Measurements from ENCODE around the gene KAT6B. TPM values are rescaled to one million over a fixed set of nuclear protein-coding genes. Genes with fewer than 3 reads are reported as not detected.

KAT6B gene
- total RNA-seq, 1 donor from 2014 or later = 21.7 TPM

- H3K4me1 ChIP-seq (ENCODE audit: insufficient read depth, low read length) = no peaks in the 10 kb centered on the region
- no peaks in the 10 kb centered on the region for H3K9me3 Mint-ChIP-seq (ENCODE audit: unreplicated experiment)
- H3K9ac ChIP-seq (ENCODE audit: low read length) = no peak overlapping the region
- H2AFZ ChIP-seq (ENCODE audit: low read depth, low read length) = no peak overlapping the region
- H3K9me3 ChIP-seq (ENCODE audit: insufficient read depth, low read depth, low read length) = no peaks in the 10 kb centered on the region
- FAIRE-seq (no peak), DNase-seq (ENCODE audit: low read depth) (no peak)
- no peaks in the 10 kb centered on the region for H3K36me3 ChIP-seq (ENCODE audit: insufficient read depth, low read length)
- H3K4me3 Mint-ChIP-seq (ENCODE audit: unreplicated experiment) = no peak overlapping the region
- H4K20me1 ChIP-seq (ENCODE audit: insufficient read depth, low read length) = peaks cover 74% of the 10 kb centered on the region
- no peaks in the 10 kb centered on the region for H3K27me3 Mint-ChIP-seq (ENCODE audit: low read depth, unreplicated experiment)
- peaks cover 2% of the 10 kb centered on the region for H3K4me1 Mint-ChIP-seq (ENCODE audit: low read depth, unreplicated experiment)
- H3K4me2 ChIP-seq (ENCODE audit: low read length) = no peak overlapping the region
- no peak for TF ChIP-seq EZH2 (IDR thresholded peaks at IDR 0.05; ENCODE audit: insufficient read depth, low read length)
- TF ChIP-seq, protein P1, sequence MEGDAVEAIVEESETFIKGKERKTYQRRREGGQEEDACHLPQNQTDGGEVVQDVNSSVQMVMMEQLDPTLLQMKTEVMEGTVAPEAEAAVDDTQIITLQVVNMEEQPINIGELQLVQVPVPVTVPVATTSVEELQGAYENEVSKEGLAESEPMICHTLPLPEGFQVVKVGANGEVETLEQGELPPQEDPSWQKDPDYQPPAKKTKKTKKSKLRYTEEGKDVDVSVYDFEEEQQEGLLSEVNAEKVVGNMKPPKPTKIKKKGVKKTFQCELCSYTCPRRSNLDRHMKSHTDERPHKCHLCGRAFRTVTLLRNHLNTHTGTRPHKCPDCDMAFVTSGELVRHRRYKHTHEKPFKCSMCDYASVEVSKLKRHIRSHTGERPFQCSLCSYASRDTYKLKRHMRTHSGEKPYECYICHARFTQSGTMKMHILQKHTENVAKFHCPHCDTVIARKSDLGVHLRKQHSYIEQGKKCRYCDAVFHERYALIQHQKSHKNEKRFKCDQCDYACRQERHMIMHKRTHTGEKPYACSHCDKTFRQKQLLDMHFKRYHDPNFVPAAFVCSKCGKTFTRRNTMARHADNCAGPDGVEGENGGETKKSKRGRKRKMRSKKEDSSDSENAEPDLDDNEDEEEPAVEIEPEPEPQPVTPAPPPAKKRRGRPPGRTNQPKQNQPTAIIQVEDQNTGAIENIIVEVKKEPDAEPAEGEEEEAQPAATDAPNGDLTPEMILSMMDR (IDR thresholded peaks at IDR 0.05; ENCODE audit: insufficient read depth, low read depth, low read length) = no peak
- H3K79me2 ChIP-seq (ENCODE audit: insufficient read depth, low read length) = peaks cover 37% of the 10 kb centered on the region
- H3K4me3 ChIP-seq (ENCODE audit: insufficient read depth, low read depth, low read length) = no peak overlapping the region
- no peaks in the 10 kb centered on the region for H3K27me3 ChIP-seq (ENCODE audit: insufficient read depth, low read length)
- no peak overlapping the region for H3K27ac ChIP-seq (ENCODE audit: low read depth, low read length)
- H3K27ac Mint-ChIP-seq (ENCODE audit: unreplicated experiment) = no peak overlapping the region
- H3K36me3 Mint-ChIP-seq (ENCODE audit: low read depth, unreplicated experiment) = peaks cover 8% of the 10 kb centered on the region
Observed at GRCh38 chr10:74887614-74888284, 61.3 kb downstream of the KAT6B start.

DNA sequence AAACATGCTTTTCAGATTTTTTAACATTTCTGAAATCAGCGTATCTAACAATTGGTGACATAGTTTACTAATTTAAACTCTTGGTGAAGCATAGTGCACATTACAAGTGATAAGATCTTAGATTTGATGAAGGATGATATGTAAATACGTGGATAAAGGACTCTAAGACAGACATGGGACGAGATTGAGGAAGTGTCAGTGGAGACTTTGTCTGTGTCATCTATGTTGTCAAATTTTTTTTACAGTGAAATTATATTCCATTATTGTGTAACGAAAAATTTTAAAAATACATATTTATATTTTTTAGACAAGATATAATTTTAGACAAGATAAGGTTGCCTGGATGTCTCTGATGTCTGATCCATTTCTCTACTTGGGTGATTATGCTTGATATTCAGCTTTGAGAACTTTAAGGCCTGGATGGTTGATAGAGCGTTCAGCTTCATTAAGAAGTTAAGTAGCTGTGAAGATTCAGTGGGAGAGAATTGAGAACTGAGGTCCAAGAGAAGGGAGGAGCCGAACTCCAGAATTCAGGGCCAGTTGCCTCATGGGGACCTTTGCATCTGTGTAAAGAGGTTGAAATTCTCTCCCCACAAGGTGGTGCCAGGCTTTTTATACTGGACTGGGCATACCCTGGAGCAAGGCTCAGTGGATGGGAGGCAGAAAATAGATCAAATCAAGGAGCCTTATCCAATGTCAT lies 62.7 kb downstream of the KAT6B start:
- TF ChIP-seq EZH2 (IDR thresholded peaks at IDR 0.05; ENCODE audit: insufficient read depth, low read length) = no peak
- TF ChIP-seq, protein P1 (IDR thresholded peaks at IDR 0.05; ENCODE audit: insufficient read depth, low read depth, low read length) = no peak
- DNase-seq (ENCODE audit: low read depth) (no peak), FAIRE-seq (no peak)
- Histone ChIP-seq H3K4me3 (ENCODE audit: insufficient read depth, low read depth, low read length) (no peak overlapping the region), H3K9ac (ENCODE audit: low read length) (no peak overlapping the region), H3K27me3 (ENCODE audit: insufficient read depth, low read length) (no peaks in the 10 kb centered on the region), H3K9me3 (ENCODE audit: insufficient read depth, low read depth, low read length) (no peaks in the 10 kb centered on the region), H3K36me3 (ENCODE audit: insufficient read depth, low read length) (no peaks in the 10 kb centered on the region), H3K4me1 (ENCODE audit: insufficient read depth, low read length) (no peaks in the 10 kb centered on the region), H3K27ac (ENCODE audit: low read depth, low read length) (no peak overlapping the region), H3K79me2 (ENCODE audit: insufficient read depth, low read length) (peaks cover 32% of the 10 kb centered on the region), H2AFZ (ENCODE audit: low read depth, low read length) (no peak overlapping the region), H4K20me1 (ENCODE audit: insufficient read depth, low read length) (peaks cover 66% of the 10 kb centered on the region), H3K4me2 (ENCODE audit: low read length) (no peak overlapping the region)
- Mint-ChIP-seq H3K27me3 (ENCODE audit: low read depth, unreplicated experiment) (no peaks in the 10 kb centered on the region), H3K27ac (ENCODE audit: unreplicated experiment) (no peak overlapping the region), H3K9me3 (ENCODE audit: unreplicated experiment) (no peaks in the 10 kb centered on the region), H3K36me3 (ENCODE audit: low read depth, unreplicated experiment) (peaks cover 8% of the 10 kb centered on the region), H3K4me3 (ENCODE audit: unreplicated experiment) (no peak overlapping the region), H3K4me1 (ENCODE audit: low read depth, unreplicated experiment) (peaks cover 2% of the 10 kb centered on the region)

GRCh38 chr10:74889662-74889998 lies 63.2 kb downstream of the KAT6B start:
- Histone ChIP-seq H3K36me3 (ENCODE audit: insufficient read depth, low read length) (no peaks in the 10 kb centered on the region), H3K27ac (ENCODE audit: low read depth, low read length) (no peak overlapping the region), H4K20me1 (ENCODE audit: insufficient read depth, low read length) (peaks cover 60% of the 10 kb centered on the region), H3K9ac (ENCODE audit: low read length) (no peak overlapping the region), H3K4me2 (ENCODE audit: low read length) (no peak overlapping the region), H3K9me3 (ENCODE audit: insufficient read depth, low read depth, low read length) (no peaks in the 10 kb centered on the region), H3K4me1 (ENCODE audit: insufficient read depth, low read length) (no peaks in the 10 kb centered on the region), H3K4me3 (ENCODE audit: insufficient read depth, low read depth, low read length) (no peak overlapping the region), H3K27me3 (ENCODE audit: insufficient read depth, low read length) (no peaks in the 10 kb centered on the region), H3K79me2 (ENCODE audit: insufficient read depth, low read length) (peaks cover 31% of the 10 kb centered on the region), H2AFZ (ENCODE audit: low read depth, low read length) (no peak overlapping the region)
- TF ChIP-seq, protein P1 (IDR thresholded peaks at IDR 0.05; ENCODE audit: insufficient read depth, low read depth, low read length) = no peak
- no peak for TF ChIP-seq EZH2 (IDR thresholded peaks at IDR 0.05; ENCODE audit: insufficient read depth, low read length)
- Mint-ChIP-seq H3K9me3 (ENCODE audit: unreplicated experiment) (no peaks in the 10 kb centered on the region), H3K27me3 (ENCODE audit: low read depth, unreplicated experiment) (no peaks in the 10 kb centered on the region), H3K36me3 (ENCODE audit: low read depth, unreplicated experiment) (peaks cover 8% of the 10 kb centered on the region), H3K4me3 (ENCODE audit: unreplicated experiment) (no peak overlapping the region), H3K27ac (ENCODE audit: unreplicated experiment) (no peak overlapping the region), H3K4me1 (ENCODE audit: low read depth, unreplicated experiment) (peaks cover 2% of the 10 kb centered on the region)
- no peak for FAIRE-seq
- DNase-seq (ENCODE audit: low read depth) = no peak

Data from astrocyte (in vitro differentiated cells and primary cell).